ENCODE data around the gene ZCCHC14. TPM values are rescaled to one million over a fixed set of nuclear protein-coding genes. Genes with fewer than 3 reads are reported as not detected.

ZCCHC14 gene
- total and polyA plus RNA-seq, 2 experiments from 2014 or later: 2.7 to 6.3 TPM

GRCh38 chr16:87474566-87474996 is 18.2 kb downstream of the ZCCHC14 start:
- peaks cover 33% of the 10 kb centered on the region for H3K4me1 ChIP-seq (ENCODE audit: insufficient read depth)
- no peak overlapping the region for H3K9ac ChIP-seq
- H3K27ac ChIP-seq: no peak overlapping the region
- no peak overlapping the region for H3K4me3 ChIP-seq
- no peak overlapping the region for H2AFZ ChIP-seq
- in situ Hi-C loops (cut with MboI): no loop called here
- H3F3A ChIP-seq (ENCODE audit: insufficient read depth): no peaks in the 10 kb centered on the region; the same call in 1 of the 2 replicates
- no peak for TF ChIP-seq EZH2phosphoT487 (IDR thresholded peaks at IDR 0.05; ENCODE audit: insufficient read depth, low read depth)
- TF ChIP-seq EZH2 (IDR thresholded peaks at IDR 0.05; ENCODE audit: insufficient read depth, poor library complexity, severe bottlenecking): no peak
- H3K9me3 ChIP-seq (ENCODE audit: low read depth): no peaks in the 10 kb centered on the region
- no peak overlapping the region for H3K4me2 ChIP-seq (ENCODE audit: unreplicated experiment)
- H3K36me3 ChIP-seq (ENCODE audit: low read depth): no peaks in the 10 kb centered on the region
- H4K20me1 ChIP-seq (ENCODE audit: insufficient read depth): no peaks in the 10 kb centered on the region; the same call in 1 of the 2 replicates
- no peaks in the 10 kb centered on the region for H3K9me2 ChIP-seq (ENCODE audit: insufficient read depth)
- WGBS, 2 experiments (ENCODE audit: low coverage in 1 of 2, low lambda C conversion rate in 2 of 2, missing lambda C conversion rate in 2 of 2): 63 to 73% methylated on average over 7 of the region's 7 CpGs
- no peak for DNase-seq
- no peaks in the 10 kb centered on the region for H3K27me3 ChIP-seq (replicated peaks; ENCODE audit: insufficient read depth)
- H3K79me2 ChIP-seq (ENCODE audit: insufficient read depth): peaks cover 100% of the 10 kb centered on the region

- H3F3A ChIP-seq (ENCODE audit: insufficient read depth): no peaks in the 10 kb centered on the region; the same call in 1 of the 2 replicates
- H3K36me3 ChIP-seq (ENCODE audit: low read depth): no peaks in the 10 kb centered on the region
- no peak overlapping the region for H2AFZ ChIP-seq
- no peak for DNase-seq
- H3K27ac ChIP-seq: no peak overlapping the region
- no peak for TF ChIP-seq EZH2phosphoT487 (IDR thresholded peaks at IDR 0.05; ENCODE audit: insufficient read depth, low read depth)
- no peak for TF ChIP-seq EZH2 (IDR thresholded peaks at IDR 0.05; ENCODE audit: insufficient read depth, poor library complexity, severe bottlenecking)
- in situ Hi-C loops (cut with MboI): no loop called here
- H3K9me3 ChIP-seq (ENCODE audit: low read depth): no peaks in the 10 kb centered on the region
- H3K27me3 ChIP-seq (replicated peaks; ENCODE audit: insufficient read depth): no peaks in the 10 kb centered on the region
- H3K4me3 ChIP-seq: no peak overlapping the region
- no peaks in the 10 kb centered on the region for H3K9me2 ChIP-seq (ENCODE audit: insufficient read depth)
- H3K4me1 ChIP-seq (ENCODE audit: insufficient read depth): peaks cover 33% of the 10 kb centered on the region
- no peak overlapping the region for H3K4me2 ChIP-seq (ENCODE audit: unreplicated experiment)
- WGBS, 2 experiments (ENCODE audit: low coverage in 1 of 2, low lambda C conversion rate in 2 of 2, missing lambda C conversion rate in 2 of 2): 88 to 91% methylated on average over 4 of the region's 4 CpGs
- H3K9ac ChIP-seq: no peak overlapping the region
- no peaks in the 10 kb centered on the region; the same call in 1 of the 2 replicates for H4K20me1 ChIP-seq (ENCODE audit: insufficient read depth)
- peaks cover 100% of the 10 kb centered on the region for H3K79me2 ChIP-seq (ENCODE audit: insufficient read depth)
These were observed 18.8 kb downstream of the ZCCHC14 start for GRCh38 chr16:87474017-87474416.

DNA sequence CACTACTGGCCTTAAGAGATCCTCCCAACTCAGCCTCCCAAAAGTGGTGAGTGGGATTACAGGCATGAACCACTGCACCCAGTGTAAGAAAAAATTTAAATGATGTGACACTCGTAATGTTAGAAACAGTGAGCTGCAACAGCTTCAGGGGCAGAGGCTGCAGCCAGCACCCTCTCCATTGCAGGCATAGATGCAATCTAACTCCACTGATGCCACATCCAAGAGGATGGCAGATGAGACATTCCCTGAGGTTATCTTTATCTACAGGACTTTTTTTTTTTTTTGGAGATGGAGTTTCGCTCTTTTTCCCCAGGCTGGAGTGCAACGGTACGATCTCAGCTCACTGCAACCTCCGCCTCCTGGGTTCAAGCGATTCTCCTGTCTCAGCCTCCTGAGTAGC is 19.9 kb downstream of the ZCCHC14 start:
- Histone ChIP-seq H3K79me2 (ENCODE audit: insufficient read depth) (peaks cover 100% of the 10 kb centered on the region), H3K27me3 (replicated peaks; ENCODE audit: insufficient read depth) (no peaks in the 10 kb centered on the region), H3K27ac (no peak overlapping the region), H2AFZ (no peak overlapping the region), H4K20me1 (ENCODE audit: insufficient read depth) (no peaks in the 10 kb centered on the region; the same call in 1 of the 2 replicates), H3K9me2 (ENCODE audit: insufficient read depth) (no peaks in the 10 kb centered on the region), H3K4me2 (ENCODE audit: unreplicated experiment) (no peak overlapping the region), H3K9me3 (ENCODE audit: low read depth) (no peaks in the 10 kb centered on the region), H3F3A (ENCODE audit: insufficient read depth) (no peaks in the 10 kb centered on the region; the same call in 1 of the 2 replicates), H3K9ac (no peak overlapping the region), H3K36me3 (ENCODE audit: low read depth) (no peaks in the 10 kb centered on the region), H3K4me3 (no peak overlapping the region), H3K4me1 (ENCODE audit: insufficient read depth) (peaks cover 33% of the 10 kb centered on the region)
- TF ChIP-seq EZH2 (IDR thresholded peaks at IDR 0.05; ENCODE audit: insufficient read depth, poor library complexity, severe bottlenecking): no peak
- WGBS, 2 experiments (ENCODE audit: low coverage in 1 of 2, low lambda C conversion rate in 2 of 2, missing lambda C conversion rate in 2 of 2): 95% methylated on average over 6 of the region's 6 CpGs
- in situ Hi-C loops (cut with MboI): no loop called here
- DNase-seq: no peak

GRCh38 chr16:87472142-87472778 is 20.6 kb downstream of the ZCCHC14 start:
- no peaks in the 10 kb centered on the region for H3K36me3 ChIP-seq (ENCODE audit: low read depth)
- 96% methylated on average over 22 of the region's 22 CpGs for WGBS, 2 experiments (ENCODE audit: low coverage in 1 of 2, low lambda C conversion rate in 2 of 2, missing lambda C conversion rate in 2 of 2)
- no peak overlapping the region for H2AFZ ChIP-seq
- no peak for DNase-seq
- H3K27ac ChIP-seq: no peak overlapping the region
- H3K4me3 ChIP-seq: no peak overlapping the region
- H4K20me1 ChIP-seq (ENCODE audit: insufficient read depth): no peaks in the 10 kb centered on the region; the same call in 1 of the 2 replicates
- in situ Hi-C loops (cut with MboI): no loop called here
- H3K27me3 ChIP-seq (replicated peaks; ENCODE audit: insufficient read depth): no peaks in the 10 kb centered on the region
- TF ChIP-seq EZH2 (IDR thresholded peaks at IDR 0.05; ENCODE audit: insufficient read depth, poor library complexity, severe bottlenecking): no peak
- no peak overlapping the region for H3K9ac ChIP-seq
- H3K79me2 ChIP-seq (ENCODE audit: insufficient read depth): peaks cover 100% of the 10 kb centered on the region
- no peaks in the 10 kb centered on the region for H3K9me3 ChIP-seq (ENCODE audit: low read depth)
- no peak overlapping the region for H3K4me2 ChIP-seq (ENCODE audit: unreplicated experiment)
- no peaks in the 10 kb centered on the region; the same call in 1 of the 2 replicates for H3F3A ChIP-seq (ENCODE audit: insufficient read depth)
- peaks cover 30% of the 10 kb centered on the region for H3K4me1 ChIP-seq (ENCODE audit: insufficient read depth)
- H3K9me2 ChIP-seq (ENCODE audit: insufficient read depth): no peaks in the 10 kb centered on the region
